SK-N-MC (cell line): ENCODE results near the gene HOXA11.

ENCODE experiments used
- DNase-seq: peaks from one replicate; pipeline ENCODE4 v3.0.0-alpha.2; 2011; ENCODE audit warnings: low read depth, low spot score
- H3K27ac ChIP-seq: fragments of 200-600 bp; sonication (generic); 2 replicates; pipeline ENCODE4 v1.5.1; 2016; ENCODE audit warnings: mixed run types
- H3K36me3 ChIP-seq: fragments of 200-600 bp; sonication (generic); 2 replicates; pipeline ENCODE4 v1.6.1; 2017; ENCODE audit warnings: antibody characterized with exemption, low read length, mixed read lengths; ENCODE audit not compliant: insufficient read depth
- H3K4me3 ChIP-seq: fragments of 200-600 bp; sonication (generic); 2 replicates; pipeline ENCODE4 v1.5.1; 2016
- H3K9ac ChIP-seq: fragments of 200-600 bp; sonication (generic); 2 replicates; pipeline ENCODE4 v1.8.0; 2017; ENCODE audit warnings: mixed run types, mixed read lengths; ENCODE audit not compliant: insufficient read length
- H3K9me3 ChIP-seq: fragments of 200-600 bp; sonication (generic); 2 replicates; pipeline ENCODE4 v1.6.1; 2017; ENCODE audit warnings: low read depth, mild to moderate bottlenecking, antibody characterized with exemption, low read length, moderate library complexity, mixed read lengths
- EZH2 ChIP-seq: fragments of 200-600 bp; sonication (generic); IDR thresholded peaks from one replicate; pipeline ENCODE4 v1.6.1; 2017; ENCODE audit warnings: antibody characterized with exemption
- FOXP2 ChIP-seq: optimal IDR thresholded peaks from 2 replicates; pipeline ENCODE3; 2011; ENCODE audit warnings: mild to moderate bottlenecking, moderate library complexity; ENCODE audit not compliant: insufficient read depth; ENCODE audit errors: extremely low read length, control extremely low read depth
- POLR2AphosphoS5 ChIP-seq: IDR thresholded peaks from 2 replicates; pipeline ENCODE4 v1.6.1; 2012; ENCODE audit warnings: mild to moderate bottlenecking, low read depth, low read length, borderline replicate concordance

HOXA11 gene

GRCh38 chr7:27148756-27149641 lies 36.0 kb downstream of the HOXA11 start:
- no peak for DNase-seq
- Histone ChIP-seq H3K9me3 (no peaks in the 10 kb centered on the region), H3K9ac (no peak overlapping the region), H3K27ac (no peak overlapping the region), H3K4me3 (no peak overlapping the region), H3K36me3 (no peaks in the 10 kb centered on the region)
- no peak for TF ChIP-seq FOXP2
- no peak for TF ChIP-seq EZH2
- no peak for TF ChIP-seq POLR2AphosphoS5

GRCh38 chr7:27148031-27148755 lies 36.8 kb downstream of the HOXA11 start:
- Histone ChIP-seq H3K4me3 (0 out of 2 replicates have a peak overlapping the region, but pooled peaks have one; percentile 48), H3K9ac (no peak overlapping the region), H3K36me3 (no peaks in the 10 kb centered on the region), H3K27ac (no peak overlapping the region), H3K9me3 (no peaks in the 10 kb centered on the region)
- no peak for TF ChIP-seq EZH2
- no peak for TF ChIP-seq POLR2AphosphoS5
- TF ChIP-seq FOXP2, result no peak
- no peak for DNase-seq

DNA sequence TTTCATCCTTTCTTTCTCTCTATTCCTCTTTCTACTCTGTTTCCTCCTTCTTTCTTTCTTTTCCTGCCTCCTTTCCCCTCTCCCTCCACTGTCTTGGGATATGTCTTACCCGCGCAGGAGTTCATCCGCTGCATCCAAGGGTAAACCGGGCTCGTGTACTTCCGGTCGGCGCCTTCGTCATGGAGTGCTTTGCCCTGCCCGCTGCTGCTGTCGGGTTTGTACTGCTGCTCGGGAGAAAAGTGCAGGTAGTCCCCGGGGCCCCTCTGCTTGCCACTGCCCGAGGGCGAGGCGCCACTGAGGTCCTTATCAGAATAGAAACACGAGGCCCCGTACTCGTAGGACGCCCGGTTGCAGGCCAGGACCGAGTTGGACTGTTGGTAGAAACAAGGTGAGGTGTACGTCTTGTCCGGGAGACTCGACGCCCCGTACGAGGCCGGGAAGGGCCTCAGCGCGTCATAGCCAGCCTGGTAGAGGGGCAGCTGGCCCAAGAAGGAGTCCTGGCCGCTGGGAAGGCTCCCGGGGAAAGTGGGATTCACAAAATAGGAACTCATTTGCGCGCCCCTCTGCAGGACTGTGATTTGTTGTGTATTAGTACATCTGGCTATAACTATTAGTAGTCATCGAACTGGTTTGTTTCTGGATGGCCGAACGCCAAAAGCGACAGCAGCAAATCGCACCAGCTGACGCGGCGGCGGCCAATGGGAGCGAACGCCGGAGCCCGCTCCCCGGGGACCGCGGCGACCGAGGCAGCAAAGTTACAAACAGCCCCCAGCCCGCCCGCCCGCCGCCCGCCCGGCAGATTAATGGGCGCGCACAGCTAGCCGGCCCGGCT lies 37.6 kb downstream of the HOXA11 start, which contains the start of gene HOXA6:
HOXA6 (minus strand) TSS at position 576 of the 832 bp plus-strand sequence; CDS start at position 551, 25 bp downstream.
- 0 out of 2 replicates have a peak within 1 kb of the TSS, but pooled peaks have one; percentile 48 for H3K4me3 ChIP-seq
- no peak within 1 kb of the TSS for H3K9ac ChIP-seq
- H3K9me3 ChIP-seq, result no peaks in the 10 kb centered on the region
- no peak for DNase-seq
- TF ChIP-seq POLR2AphosphoS5 (no peak), EZH2 (no peak), FOXP2 (no peak)
- no peak within 1 kb of the TSS for H3K27ac ChIP-seq
- H3K36me3 ChIP-seq, result no peaks in the 10 kb centered on the region

DNA sequence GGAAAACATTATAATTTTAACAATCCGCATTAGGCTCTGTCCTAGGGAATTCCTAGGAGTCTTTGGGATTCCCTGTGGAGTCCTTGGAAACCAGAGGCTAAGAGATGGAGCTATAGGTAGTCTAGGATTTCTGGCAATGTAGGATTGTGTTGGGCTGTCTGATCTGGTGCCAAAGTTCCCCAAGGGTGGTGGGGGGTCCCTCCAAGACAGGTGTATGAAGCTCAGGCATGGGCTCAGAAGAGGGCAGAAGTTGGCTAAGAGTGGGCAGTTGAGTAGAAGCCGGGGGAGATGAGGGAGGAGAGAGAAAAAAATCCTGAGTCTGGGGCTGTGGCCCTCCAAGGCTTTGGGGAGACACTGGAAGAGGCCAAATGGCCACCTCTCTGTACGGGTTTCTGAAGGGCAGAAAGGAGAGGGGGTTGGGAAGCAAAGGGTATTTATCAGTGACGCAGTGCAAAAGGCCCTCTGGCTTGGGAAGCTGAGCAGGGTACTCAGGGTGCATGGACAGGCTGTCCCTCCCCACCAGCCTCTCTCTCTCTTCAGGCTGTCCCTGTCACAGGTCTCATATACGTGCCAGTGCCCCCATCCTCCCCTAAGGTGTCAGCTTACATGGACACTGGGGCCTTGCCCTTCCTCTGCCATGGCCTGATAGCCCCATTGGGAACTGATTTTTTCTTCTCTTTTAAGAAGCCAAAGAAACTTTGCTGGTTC lies 38.4 kb downstream of the HOXA11 start:
- no peaks in the 10 kb centered on the region for H3K36me3 ChIP-seq
- no peak overlapping the region for H3K27ac ChIP-seq
- no peaks in the 10 kb centered on the region for H3K9me3 ChIP-seq
- no peak overlapping the region for H3K4me3 ChIP-seq
- DNase-seq, result no peak
- H3K9ac ChIP-seq, result no peak overlapping the region
- TF ChIP-seq EZH2 (no peak), FOXP2 (no peak), POLR2AphosphoS5 (no peak)

DNA sequence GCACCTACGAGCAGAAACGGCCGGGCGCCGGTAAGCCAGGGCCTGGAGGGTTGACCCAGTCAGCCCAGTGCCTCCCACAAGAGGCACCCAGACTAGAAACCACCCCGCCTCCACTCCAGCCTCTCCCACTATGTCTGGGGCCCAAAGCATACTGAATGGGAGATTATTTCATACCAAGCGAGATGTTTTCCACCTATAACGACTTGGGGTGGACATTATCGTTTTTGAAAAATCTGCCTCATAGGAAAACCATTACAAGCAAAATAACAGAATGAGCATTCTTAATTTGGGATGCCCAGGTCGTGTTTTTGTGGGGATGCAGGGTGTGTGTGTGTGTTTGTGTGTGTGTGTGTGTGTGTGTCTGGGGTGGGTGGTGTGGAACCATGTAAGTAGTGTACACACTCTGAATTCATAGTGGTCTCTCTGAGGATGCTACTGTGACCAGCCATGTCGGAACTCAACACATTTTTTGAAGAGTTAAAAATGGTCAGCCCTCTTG lies 39.1 kb downstream of the HOXA11 start:
- TF ChIP-seq FOXP2 (no peak), POLR2AphosphoS5 (no peak), EZH2 (no peak)
- no peaks in the 10 kb centered on the region for H3K36me3 ChIP-seq
- no peak overlapping the region for H3K9ac ChIP-seq
- DNase-seq, result no peak
- H3K4me3 ChIP-seq, result no peak overlapping the region
- no peak overlapping the region for H3K27ac ChIP-seq
- H3K9me3 ChIP-seq, result no peaks in the 10 kb centered on the region

DNA sequence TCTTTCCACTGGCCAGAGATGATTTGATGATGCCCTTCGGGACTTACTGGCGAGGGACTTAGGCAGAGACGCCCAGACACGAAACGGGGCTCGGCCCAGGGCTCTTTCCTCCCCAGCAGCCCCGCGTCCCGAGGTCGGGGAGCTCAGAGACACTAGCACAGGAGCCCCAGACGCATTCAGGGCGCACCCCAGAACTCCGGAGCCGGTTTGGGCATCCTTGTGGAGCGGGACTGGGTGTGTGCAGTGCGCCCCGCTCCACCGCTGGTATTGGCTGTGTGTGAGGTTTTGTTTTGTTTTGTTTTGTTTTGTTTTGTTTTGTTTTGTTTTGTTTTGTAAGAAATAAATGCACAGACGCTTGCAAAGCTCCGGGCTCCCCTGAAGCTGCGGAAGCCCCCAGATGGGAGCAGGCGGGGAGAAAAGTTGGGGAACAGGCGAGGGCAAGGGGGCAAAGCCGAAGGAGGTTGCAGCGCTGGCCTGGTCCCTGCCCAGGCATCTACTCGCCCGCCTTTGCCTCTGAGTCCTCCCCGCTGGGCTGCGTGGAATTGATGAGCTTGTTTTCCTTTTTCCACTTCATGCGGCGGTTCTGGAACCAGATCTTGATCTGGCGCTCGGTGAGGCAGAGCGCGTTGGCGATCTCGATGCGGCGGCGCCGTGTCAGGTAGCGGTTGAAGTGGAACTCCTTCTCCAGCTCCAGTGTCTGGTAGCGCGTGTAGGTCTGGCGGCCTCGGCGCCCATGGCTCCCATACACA lies 39.7 kb downstream of the HOXA11 start:
- H3K36me3 ChIP-seq, result no peaks in the 10 kb centered on the region
- DNase-seq, result no peak
- no peak for TF ChIP-seq FOXP2
- TF ChIP-seq EZH2, result no peak
- TF ChIP-seq POLR2AphosphoS5, result no peak
- no peaks in the 10 kb centered on the region for H3K9me3 ChIP-seq
- no peak overlapping the region for H3K27ac ChIP-seq
- no peak overlapping the region for H3K9ac ChIP-seq
- H3K4me3 ChIP-seq, result no peak overlapping the region

- no peak for DNase-seq
- H3K27ac ChIP-seq, result no peak overlapping the region
- TF ChIP-seq EZH2, result no peak
- no peak for TF ChIP-seq FOXP2
- TF ChIP-seq POLR2AphosphoS5, result no peak
- H3K9me3 ChIP-seq, result no peaks in the 10 kb centered on the region
- no peak overlapping the region for H3K4me3 ChIP-seq
- H3K36me3 ChIP-seq, result no peaks in the 10 kb centered on the region
- H3K9ac ChIP-seq, result no peak overlapping the region
Observed at GRCh38 chr7:27144781-27145164, 40.3 kb downstream of the HOXA11 start.
